Measurements from ENCODE around the gene CDCP1. TPM values are rescaled to one million over a fixed set of nuclear protein-coding genes. Genes with fewer than 3 reads are reported as not detected.

CDCP1 gene
- polyA plus RNA-seq, 3 donors from 2014 or later: 1.1 to 3.3 (median 2.0) TPM

- Mint-ChIP-seq H3K4me1 (no peaks in the 10 kb centered on the region), H3K27me3 (ENCODE audit: low read depth in 3 of 3) (peaks cover 4 to 5% (median 4%) of the 10 kb centered on the region in 3 donors), H3K36me3 (no peaks in the 10 kb centered on the region), H3K27ac (no peak overlapping the region), H3K4me3 (no peak overlapping the region), H3K9me3 (no peaks in the 10 kb centered on the region)
- DNase-seq: no peak
Observed at GRCh38 chr3:45180899-45181298, 34.7 kb upstream of the CDCP1 start.

- Mint-ChIP-seq H3K27ac (no peak overlapping the region), H3K9me3 (no peaks in the 10 kb centered on the region), H3K4me1 (no peaks in the 10 kb centered on the region), H3K36me3 (no peaks in the 10 kb centered on the region), H3K27me3 (ENCODE audit: low read depth in 3 of 3) (peaks cover 0 to 5% (median 5%) of the 10 kb centered on the region in 3 donors), H3K4me3 (no peak overlapping the region)
- DNase-seq: no peak
Observed at GRCh38 chr3:45180051-45180450, 33.9 kb upstream of the CDCP1 start.

- Mint-ChIP-seq H3K36me3 (no peaks in the 10 kb centered on the region), H3K9me3 (no peaks in the 10 kb centered on the region), H3K27me3 (ENCODE audit: low read depth in 3 of 3) (peaks cover 0 to 5% (median 5%) of the 10 kb centered on the region in 3 donors), H3K4me1 (no peaks in the 10 kb centered on the region), H3K27ac (no peak overlapping the region), H3K4me3 (no peak overlapping the region)
- DNase-seq: no peak
Observed at GRCh38 chr3:45179163-45179562, 33.0 kb upstream of the CDCP1 start.

GRCh38 chr3:45178183-45179023 lies 32.2 kb upstream of the CDCP1 start:
- H3K27ac Mint-ChIP-seq: no peak overlapping the region
- H3K27me3 Mint-ChIP-seq (ENCODE audit: low read depth in 3 of 3): peaks cover 0 to 6% (median 5%) of the 10 kb centered on the region in 3 donors
- no peaks in the 10 kb centered on the region for H3K9me3 Mint-ChIP-seq
- DNase-seq: no peak
- H3K4me3 Mint-ChIP-seq: no peak overlapping the region
- H3K4me1 Mint-ChIP-seq: no peaks in the 10 kb centered on the region
- H3K36me3 Mint-ChIP-seq: no peaks in the 10 kb centered on the region

DNA sequence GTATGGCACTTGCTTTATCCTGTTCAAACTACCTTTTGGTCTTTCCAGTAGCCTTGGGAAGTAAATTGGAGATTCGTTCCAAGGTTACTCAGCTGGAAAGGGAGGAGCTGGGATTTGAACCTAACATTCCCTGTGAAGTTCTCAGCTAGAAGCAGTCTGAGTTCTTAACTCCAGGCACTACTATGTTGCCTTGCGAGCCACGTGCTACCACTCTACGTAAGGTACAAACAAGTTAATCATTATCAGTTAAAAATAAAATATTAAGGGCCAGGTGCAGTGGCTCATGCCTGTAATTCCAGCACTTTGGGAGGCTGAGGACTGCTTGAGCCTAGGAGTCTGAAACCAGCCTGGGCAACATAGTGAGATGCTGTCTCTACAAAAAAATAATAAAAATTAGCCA lies 30.7 kb upstream of the CDCP1 start:
- no peak overlapping the region for H3K4me3 Mint-ChIP-seq
- DNase-seq: no peak
- H3K27ac Mint-ChIP-seq: no peak overlapping the region
- H3K4me1 Mint-ChIP-seq: no peaks in the 10 kb centered on the region
- no peaks in the 10 kb centered on the region for H3K36me3 Mint-ChIP-seq
- H3K9me3 Mint-ChIP-seq: no peaks in the 10 kb centered on the region
- peaks cover 1 to 7% (median 5%) of the 10 kb centered on the region in 3 donors for H3K27me3 Mint-ChIP-seq (ENCODE audit: low read depth in 3 of 3)

DNA sequence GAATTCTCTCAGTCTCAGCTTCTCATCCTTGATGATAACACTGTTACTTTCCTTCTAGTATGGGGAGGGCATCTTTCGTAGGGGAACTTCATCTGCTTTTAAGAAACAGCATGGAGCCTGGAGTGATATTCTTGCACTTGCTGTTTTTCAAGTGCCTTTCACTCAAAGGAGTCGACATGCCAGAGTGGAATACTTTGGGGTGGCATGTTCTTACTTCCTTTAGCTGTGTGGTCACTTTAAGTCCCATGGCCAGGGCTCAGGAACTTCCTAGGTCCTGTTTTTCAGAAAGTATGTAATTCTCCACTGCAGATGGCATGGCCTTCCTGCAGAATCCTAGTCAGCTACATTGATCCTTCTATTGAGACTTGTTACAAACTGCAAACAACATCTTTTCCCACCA lies 28.1 kb upstream of the CDCP1 start:
- no peak overlapping the region for H3K27ac Mint-ChIP-seq
- no peak overlapping the region for H3K4me3 Mint-ChIP-seq
- DNase-seq: no peak
- no peaks in the 10 kb centered on the region for H3K4me1 Mint-ChIP-seq
- peaks cover 1 to 7% (median 5%) of the 10 kb centered on the region in 3 donors for H3K27me3 Mint-ChIP-seq (ENCODE audit: low read depth in 3 of 3)
- no peaks in the 10 kb centered on the region for H3K36me3 Mint-ChIP-seq
- H3K9me3 Mint-ChIP-seq: no peaks in the 10 kb centered on the region

DNA sequence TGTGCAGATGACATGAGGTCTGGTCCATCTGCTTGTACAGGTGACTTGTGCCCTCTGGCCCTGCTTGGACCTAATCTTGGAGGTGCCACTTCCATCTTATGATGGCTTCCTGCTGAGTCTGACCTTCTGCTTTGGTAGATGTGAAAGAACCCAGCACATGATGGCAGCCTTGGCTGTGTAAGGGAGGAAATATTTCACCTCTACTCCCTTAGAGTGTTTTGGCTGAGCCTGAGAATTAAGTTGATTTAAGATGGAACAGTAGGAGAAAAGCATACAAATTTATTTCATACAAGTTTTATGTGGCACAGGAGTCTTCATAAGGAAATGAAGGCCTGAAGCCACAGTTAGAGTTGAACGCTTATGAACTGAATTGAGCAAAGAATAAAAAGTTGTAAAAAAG lies 27.6 kb upstream of the CDCP1 start:
- no peak overlapping the region for H3K4me3 Mint-ChIP-seq
- H3K27ac Mint-ChIP-seq: no peak overlapping the region
- DNase-seq: no peak
- no peaks in the 10 kb centered on the region for H3K4me1 Mint-ChIP-seq
- H3K9me3 Mint-ChIP-seq: no peaks in the 10 kb centered on the region
- H3K27me3 Mint-ChIP-seq (ENCODE audit: low read depth in 3 of 3): peaks cover 1 to 7% (median 5%) of the 10 kb centered on the region in 3 donors
- H3K36me3 Mint-ChIP-seq: no peaks in the 10 kb centered on the region

- DNase-seq: no peak
- Mint-ChIP-seq H3K27me3 (ENCODE audit: low read depth in 3 of 3) (peaks cover 1 to 6% (median 2%) of the 10 kb centered on the region in 3 donors), H3K36me3 (no peaks in the 10 kb centered on the region), H3K4me3 (no peak overlapping the region), H3K4me1 (peaks cover 13 to 20% of the 10 kb centered on the region in 2 donors), H3K9me3 (no peaks in the 10 kb centered on the region), H3K27ac (no peak overlapping the region)
Observed at GRCh38 chr3:45171283-45171682, 25.1 kb upstream of the CDCP1 start.

GRCh38 chr3:45170096-45170495 lies 23.9 kb upstream of the CDCP1 start:
- Mint-ChIP-seq H3K4me1 (peaks cover 13 to 22% of the 10 kb centered on the region in 2 donors), H3K27me3 (ENCODE audit: low read depth in 3 of 3) (peaks cover 1 to 6% (median 2%) of the 10 kb centered on the region in 3 donors), H3K36me3 (no peaks in the 10 kb centered on the region), H3K4me3 (no peak overlapping the region), H3K9me3 (no peaks in the 10 kb centered on the region), H3K27ac (no peak overlapping the region)
- DNase-seq: no peak

GRCh38 chr3:45169125-45169904 lies 23.1 kb upstream of the CDCP1 start:
- no peaks in the 10 kb centered on the region for H3K36me3 Mint-ChIP-seq
- H3K27me3 Mint-ChIP-seq (ENCODE audit: low read depth in 3 of 3): peaks cover 1 to 6% (median 2%) of the 10 kb centered on the region in 3 donors
- H3K4me1 Mint-ChIP-seq: peaks cover 13 to 22% of the 10 kb centered on the region in 2 donors
- DNase-seq: no peak
- H3K9me3 Mint-ChIP-seq: no peaks in the 10 kb centered on the region
- peak overlapping the region in 1 of 6 donors; percentile 47 for H3K27ac Mint-ChIP-seq
- H3K4me3 Mint-ChIP-seq: no peak overlapping the region

GRCh38 chr3:45168451-45168850 lies 22.3 kb upstream of the CDCP1 start:
- H3K27me3 Mint-ChIP-seq (ENCODE audit: low read depth in 3 of 3): peaks cover 1 to 6% (median 2%) of the 10 kb centered on the region in 3 donors
- DNase-seq: no peak
- peak overlapping the region in 1 of 6 donors; percentile 62 for H3K27ac Mint-ChIP-seq
- H3K4me3 Mint-ChIP-seq: no peak overlapping the region
- no peaks in the 10 kb centered on the region for H3K36me3 Mint-ChIP-seq
- peaks cover 13 to 22% of the 10 kb centered on the region in 2 donors for H3K4me1 Mint-ChIP-seq
- no peaks in the 10 kb centered on the region for H3K9me3 Mint-ChIP-seq

DNA sequence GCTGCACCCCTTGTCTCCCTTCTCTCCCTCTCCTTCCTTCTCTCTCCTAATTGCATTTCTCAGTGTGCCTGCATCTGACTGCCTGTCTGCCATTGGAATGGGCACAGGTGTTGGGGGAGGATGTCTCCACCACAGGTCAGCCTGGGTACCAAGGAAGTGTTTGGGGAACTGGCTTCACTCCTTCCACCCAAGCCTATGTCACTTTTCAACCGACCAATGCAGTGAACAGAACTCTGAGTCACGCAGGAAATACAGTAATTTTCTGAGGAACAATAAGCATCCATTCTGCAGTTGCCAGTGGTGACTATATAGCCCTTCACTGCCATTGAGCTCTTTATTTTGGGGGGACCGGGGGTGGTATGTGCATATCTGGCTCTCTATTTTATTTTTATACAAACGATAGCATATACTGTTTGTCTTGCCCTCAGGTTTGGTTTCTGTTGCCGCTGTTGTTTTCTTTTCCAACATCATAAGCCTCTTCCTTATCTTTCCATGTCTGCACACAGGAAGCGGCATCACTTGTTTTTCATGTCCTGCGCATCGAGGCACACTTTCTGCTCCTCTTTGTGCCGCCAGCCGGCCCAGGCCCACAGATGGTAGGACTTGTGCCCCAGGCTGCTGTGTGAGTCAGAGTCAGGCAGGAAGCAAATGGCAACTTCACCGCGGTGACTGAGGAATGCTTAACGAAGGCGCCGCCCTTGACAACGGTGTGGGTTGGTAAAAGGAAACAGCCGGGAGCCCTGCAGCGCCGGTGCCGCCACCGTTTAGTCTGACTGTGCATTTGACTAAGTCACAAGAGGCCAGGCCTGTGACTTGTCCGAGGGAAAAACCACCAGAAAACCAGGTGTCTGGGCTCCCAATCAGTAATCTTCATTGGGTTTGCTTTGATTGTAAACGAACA lies 21.1 kb upstream of the CDCP1 start:
- H3K36me3 Mint-ChIP-seq: no peaks in the 10 kb centered on the region
- peaks cover 13 to 22% of the 10 kb centered on the region in 2 donors for H3K4me1 Mint-ChIP-seq
- peak overlapping the region; percentile 56 to 83 (median 77) for H3K4me3 Mint-ChIP-seq
- DNase-seq: peak; percentile 47 to 53 (median 50)
- H3K9me3 Mint-ChIP-seq: no peaks in the 10 kb centered on the region
- H3K27me3 Mint-ChIP-seq (ENCODE audit: low read depth in 3 of 3): peaks cover 0 to 6% (median 2%) of the 10 kb centered on the region in 3 donors
- H3K27ac Mint-ChIP-seq: peak overlapping the region; percentile 48 to 91 (median 82)

DNA sequence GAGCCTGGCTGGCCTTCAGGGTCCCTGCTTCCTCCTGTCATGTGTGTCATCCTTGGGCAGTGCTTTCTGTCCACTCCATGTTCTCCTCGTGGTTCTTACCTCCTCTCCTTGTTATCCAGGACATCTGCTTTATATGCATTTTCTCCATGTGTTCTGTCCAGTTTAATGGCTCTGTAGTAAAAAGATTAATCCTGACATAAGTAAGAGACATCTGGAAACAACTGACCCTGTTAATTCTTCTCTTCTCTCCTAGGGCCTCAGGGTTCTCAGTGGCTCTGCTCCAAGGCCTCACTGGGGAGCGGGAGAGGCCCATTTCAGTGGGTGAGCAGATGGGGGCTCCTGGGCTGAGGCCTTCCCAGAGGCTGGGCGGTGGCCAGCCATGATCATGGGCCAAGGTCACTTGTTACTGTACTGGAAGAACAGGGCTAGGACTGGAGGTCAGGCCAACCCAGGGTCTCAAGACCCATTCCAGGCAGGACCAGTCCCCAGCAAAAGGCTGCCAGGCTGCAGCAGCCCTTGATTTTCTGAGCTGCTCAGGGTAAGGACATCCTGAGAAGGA lies 20.2 kb upstream of the CDCP1 start:
- Mint-ChIP-seq H3K9me3 (no peaks in the 10 kb centered on the region), H3K4me3 (no peak overlapping the region), H3K4me1 (peaks cover 13 to 22% of the 10 kb centered on the region in 2 donors), H3K36me3 (no peaks in the 10 kb centered on the region), H3K27ac (peak overlapping the region in 4 of 6 donors; percentile 5 to 48 (median 19)), H3K27me3 (ENCODE audit: low read depth in 3 of 3) (peaks cover 0 to 6% (median 2%) of the 10 kb centered on the region in 3 donors)
- DNase-seq: no peak
